Measurements from ENCODE around the gene TDRD10. TPM values are rescaled to one million over a fixed set of nuclear protein-coding genes. Genes with fewer than 3 reads are reported as not detected.

The TDRD10 gene
- total RNA-seq, 2 donors from 2014 or later: 0.52 to 2.6 TPM

DNA sequence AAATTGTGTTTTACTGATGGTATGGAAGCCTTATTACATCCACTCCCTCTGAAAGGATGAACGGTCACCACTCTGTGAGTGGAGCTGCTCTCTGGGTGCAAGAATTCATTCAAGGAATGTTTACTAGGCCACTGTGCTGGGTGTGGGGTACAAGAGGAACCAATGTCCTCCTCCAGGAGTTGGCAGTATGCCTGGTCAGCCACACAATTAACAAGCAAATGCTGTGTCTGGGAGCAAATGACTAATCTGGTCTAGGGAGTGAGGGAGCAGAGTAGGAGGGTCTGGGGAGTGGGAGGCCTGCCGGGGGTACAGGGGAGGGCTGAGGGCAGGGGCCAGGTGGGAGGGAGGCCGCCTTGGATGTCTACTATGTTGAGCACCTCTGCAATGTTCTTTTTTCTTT, 27.2 kb upstream of the TDRD10 start:
- peak in 3 of 4 donors; percentile 29 to 67 (median 53) for DNase-seq
- H3K4me1 ChIP-seq: peaks cover 3% of the 10 kb centered on the region
- 58 to 63% methylated on average over 3 of the region's 3 CpGs for WGBS, 2 donors
- no peaks in the 10 kb centered on the region for H3K36me3 ChIP-seq (replicated peaks in 1 of 2; ENCODE audit: insufficient read depth in 1 of 2, low read depth in 2 of 2)
- intact Hi-C loops (cut with DNase I): loop anchor here (10.0 kb wide), 1 partner anchor 70 kb away; no protein-coding TSS in a partner anchor
- H3K4me3 ChIP-seq: no peak overlapping the region
- TF ChIP-seq POLR2A (IDR thresholded peaks at IDR 0.05): no peak
- TF ChIP-seq, protein P1, sequence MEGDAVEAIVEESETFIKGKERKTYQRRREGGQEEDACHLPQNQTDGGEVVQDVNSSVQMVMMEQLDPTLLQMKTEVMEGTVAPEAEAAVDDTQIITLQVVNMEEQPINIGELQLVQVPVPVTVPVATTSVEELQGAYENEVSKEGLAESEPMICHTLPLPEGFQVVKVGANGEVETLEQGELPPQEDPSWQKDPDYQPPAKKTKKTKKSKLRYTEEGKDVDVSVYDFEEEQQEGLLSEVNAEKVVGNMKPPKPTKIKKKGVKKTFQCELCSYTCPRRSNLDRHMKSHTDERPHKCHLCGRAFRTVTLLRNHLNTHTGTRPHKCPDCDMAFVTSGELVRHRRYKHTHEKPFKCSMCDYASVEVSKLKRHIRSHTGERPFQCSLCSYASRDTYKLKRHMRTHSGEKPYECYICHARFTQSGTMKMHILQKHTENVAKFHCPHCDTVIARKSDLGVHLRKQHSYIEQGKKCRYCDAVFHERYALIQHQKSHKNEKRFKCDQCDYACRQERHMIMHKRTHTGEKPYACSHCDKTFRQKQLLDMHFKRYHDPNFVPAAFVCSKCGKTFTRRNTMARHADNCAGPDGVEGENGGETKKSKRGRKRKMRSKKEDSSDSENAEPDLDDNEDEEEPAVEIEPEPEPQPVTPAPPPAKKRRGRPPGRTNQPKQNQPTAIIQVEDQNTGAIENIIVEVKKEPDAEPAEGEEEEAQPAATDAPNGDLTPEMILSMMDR (IDR thresholded peaks at IDR 0.05): no peak
- H3K27ac ChIP-seq: no peak overlapping the region
- no peaks in the 10 kb centered on the region for H3K27me3 ChIP-seq
- no peaks in the 10 kb centered on the region for H3K9me3 ChIP-seq
- ATAC-seq: no peak

DNA sequence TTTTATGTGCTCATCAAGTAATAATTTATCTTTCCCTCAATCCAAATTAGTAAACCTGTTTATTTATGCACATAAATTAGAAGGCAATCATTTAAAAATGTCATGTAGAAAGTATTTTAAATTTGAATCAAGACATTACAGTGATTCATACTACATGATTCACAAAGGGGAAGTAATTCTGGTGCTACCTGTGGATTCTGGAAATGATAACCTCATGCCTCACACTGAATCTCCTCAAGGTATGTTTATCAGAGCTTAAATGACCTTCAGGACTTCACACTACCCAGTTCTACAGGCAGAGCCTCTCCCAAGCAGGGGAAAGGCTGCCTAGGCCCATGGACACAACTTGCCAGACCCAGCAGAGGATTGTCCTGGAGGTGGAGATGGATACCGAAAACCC, 25.2 kb upstream of the TDRD10 start:
- Histone ChIP-seq H3K27ac (no peak overlapping the region), H3K4me1 (peaks cover 3% of the 10 kb centered on the region), H3K36me3 (replicated peaks in 1 of 2; ENCODE audit: insufficient read depth in 1 of 2, low read depth in 2 of 2) (no peaks in the 10 kb centered on the region), H3K4me3 (no peak overlapping the region), H3K9me3 (no peaks in the 10 kb centered on the region), H3K27me3 (no peaks in the 10 kb centered on the region)
- intact Hi-C loops (cut with DNase I): loop anchor here (10.0 kb wide), 1 partner anchor 68 kb away; no protein-coding TSS in a partner anchor
- DNase-seq: no peak
- no peak for TF ChIP-seq POLR2A (IDR thresholded peaks at IDR 0.05)
- TF ChIP-seq, protein P1 (IDR thresholded peaks at IDR 0.05): no peak
- no peak for ATAC-seq
- 89 to 100% methylated on average over 1 of the region's 1 CpG for WGBS, 2 donors

DNA sequence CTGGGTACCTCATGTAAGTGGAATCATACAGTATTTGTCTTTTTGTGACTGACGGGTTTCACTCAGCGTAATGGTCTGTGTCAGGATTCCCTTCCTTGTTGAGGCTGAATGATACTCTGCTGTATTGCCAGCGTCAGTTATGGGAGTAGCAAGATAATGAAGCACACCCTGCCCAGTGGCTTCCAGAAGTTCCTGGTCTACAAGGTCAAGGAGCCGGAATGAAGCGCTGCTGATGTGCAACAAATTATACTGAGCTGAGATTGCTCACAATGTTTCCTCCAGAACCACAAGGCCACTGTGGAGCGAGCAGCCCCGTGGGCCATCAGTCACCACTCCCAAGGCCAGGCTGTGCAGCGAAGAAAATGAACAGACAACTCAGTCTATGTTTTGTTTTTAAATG, 24.0 kb upstream of the TDRD10 start:
- no peaks in the 10 kb centered on the region for H3K36me3 ChIP-seq (replicated peaks in 1 of 2; ENCODE audit: insufficient read depth in 1 of 2, low read depth in 2 of 2)
- no peaks in the 10 kb centered on the region for H3K9me3 ChIP-seq
- no peak for TF ChIP-seq POLR2A (IDR thresholded peaks at IDR 0.05)
- TF ChIP-seq, protein P1 (IDR thresholded peaks at IDR 0.05): no peak
- no peak for DNase-seq
- H3K4me1 ChIP-seq: peaks cover 3% of the 10 kb centered on the region
- no peak overlapping the region for H3K27ac ChIP-seq
- intact Hi-C loops (cut with DNase I): loop anchor here (10.0 kb wide), 1 partner anchor 67 kb away; no protein-coding TSS in a partner anchor
- 56 to 62% methylated on average over 7 to 8 of the region's 8 CpGs for WGBS, 2 donors
- no peak for ATAC-seq
- H3K4me3 ChIP-seq: no peak overlapping the region
- H3K27me3 ChIP-seq: no peaks in the 10 kb centered on the region

- WGBS, 2 donors: 36 to 39% methylated on average over 5 of the region's 5 CpGs
- no peaks in the 10 kb centered on the region for H3K36me3 ChIP-seq (replicated peaks in 1 of 2; ENCODE audit: insufficient read depth in 1 of 2, low read depth in 2 of 2)
- H3K9me3 ChIP-seq: no peaks in the 10 kb centered on the region
- H3K27ac ChIP-seq: no peak overlapping the region
- ATAC-seq (no peak), DNase-seq (no peak)
- H3K27me3 ChIP-seq: no peaks in the 10 kb centered on the region
- H3K4me3 ChIP-seq: no peak overlapping the region
- H3K4me1 ChIP-seq: peaks cover 3% of the 10 kb centered on the region
- TF ChIP-seq POLR2A (IDR thresholded peaks at IDR 0.05): no peak
- TF ChIP-seq, protein P1 (IDR thresholded peaks at IDR 0.05): peak in 4 of 7 experiments; percentile 6 to 28 (median 14)
- intact Hi-C loops (cut with DNase I): loop anchor here (10.0 kb wide), 1 partner anchor 66 kb away; no protein-coding TSS in a partner anchor
Measured at GRCh38 chr1:154478639-154479038, 23.4 kb upstream of the TDRD10 start.

Data from body of pancreas (tissue), 4 donors.